Liver (tissue), 9 donors: Measurements from ENCODE around the gene KBTBD2. TPM values are rescaled to one million over a fixed set of nuclear protein-coding genes. Genes with fewer than 3 reads are reported as not detected.

Experiments used
- DNase-seq: peaks from one replicate; pipeline ENCODE4 v3.0.0-alpha.2; 2017; ENCODE audit warnings: low spot score
- H3K27ac ChIP-seq, 2 donors: one replicate each; pipeline ENCODE4 v1.7.0; 2013; ENCODE audit warnings: inconsistent platforms in 2 of 2, low read length in 2 of 2, control low read depth in 1 of 2, low read depth in 1 of 2, mild to moderate bottlenecking in 1 of 2
- H3K27me3 ChIP-seq, 4 donors: one replicate each; pipeline versions ENCODE4 v1.6.1 to v1.7.0; 2013; ENCODE audit warnings: low read length in 3 of 4, inconsistent platforms in 1 of 4, mild to moderate bottlenecking in 1 of 4, moderate library complexity in 1 of 4; ENCODE audit not compliant: control insufficient read depth in 4 of 4, insufficient read depth in 4 of 4
- H3K36me3 ChIP-seq, 4 donors: one replicate each; pipeline versions ENCODE4 v1.6.1 to v1.7.0; 2013; ENCODE audit warnings: low read length in 3 of 4, mild to moderate bottlenecking in 3 of 4, low read depth in 1 of 4, moderate library complexity in 1 of 4; ENCODE audit not compliant: control insufficient read depth in 4 of 4, insufficient read depth in 3 of 4
- H3K4me1 ChIP-seq, 4 donors: one replicate each; pipeline versions ENCODE4 v1.6.1 to v1.7.0; 2013; ENCODE audit warnings: low read length in 3 of 4, mild to moderate bottlenecking in 3 of 4, moderate library complexity in 1 of 4; ENCODE audit not compliant: control insufficient read depth in 4 of 4, insufficient read depth in 4 of 4
- H3K4me3 ChIP-seq, 3 donors: one replicate each; pipeline versions ENCODE4 v1.6.1 to v1.7.0; 2013; ENCODE audit warnings: low read length in 3 of 3, control low read depth in 1 of 3, low read depth in 1 of 3, mild to moderate bottlenecking in 1 of 3
- H3K9ac ChIP-seq, 2 donors: one replicate each; pipeline ENCODE4 v1.7.0; 2013; ENCODE audit warnings: low read length in 2 of 2, mild to moderate bottlenecking in 2 of 2, moderate library complexity in 2 of 2, control low read depth in 1 of 2, low read depth in 1 of 2
- H3K9me3 ChIP-seq, 4 donors: one replicate each; pipeline versions ENCODE4 v1.6.1 to v1.7.0; 2013; ENCODE audit warnings: low read length in 3 of 4; ENCODE audit not compliant: control insufficient read depth in 4 of 4
- CTCF ChIP-seq: fragments of 150-350 bp; IDR thresholded peaks from 2 replicates; pipeline ENCODE4 v1.5.1; 2017; ENCODE audit warnings: improper control_type of control experiment, low read depth, low read length; ENCODE audit not compliant: missing input control
- EGR1 ChIP-seq, 2 donors: IDR thresholded peaks; 2 replicates each; pipeline ENCODE4 v1.6.1; 2016 to 2018; ENCODE audit warnings: antibody characterized with exemption in 2 of 2, low read depth in 2 of 2
- FOXA1 ChIP-seq: IDR thresholded peaks from 2 replicates; pipeline ENCODE4 v1.6.1; 2016; ENCODE audit warnings: antibody characterized with exemption
- FOXA2 ChIP-seq: IDR thresholded peaks from 2 replicates; pipeline ENCODE4 v1.6.1; 2016; ENCODE audit warnings: antibody characterized with exemption
- GABPA ChIP-seq, 2 donors: IDR thresholded peaks in 1 of 2; conservative IDR thresholded peaks in 1 of 2; 2 replicates each; pipeline ENCODE4 v1.6.1; 2016; ENCODE audit warnings: antibody characterized with exemption in 2 of 2, mild to moderate bottlenecking in 1 of 2, moderate library complexity in 1 of 2
- HNF4A ChIP-seq, 2 donors: conservative IDR thresholded peaks; 2 replicates each; pipeline ENCODE4 v1.6.1; 2016; ENCODE audit warnings: antibody characterized with exemption in 2 of 2, mild to moderate bottlenecking in 2 of 2
- HNF4G ChIP-seq: IDR thresholded peaks from 2 replicates; pipeline ENCODE4 v1.6.1; 2016; ENCODE audit warnings: antibody characterized with exemption
- JUND ChIP-seq, 2 donors: IDR thresholded peaks; 2 replicates each; pipeline ENCODE4 v1.6.1; 2016; ENCODE audit warnings: antibody characterized with exemption in 2 of 2
- NR2F2 ChIP-seq: IDR thresholded peaks from 2 replicates; pipeline ENCODE4 v1.6.1; 2016; ENCODE audit warnings: antibody characterized with exemption
- RAD21 ChIP-seq, 2 donors: IDR thresholded peaks; 2 replicates each; pipeline ENCODE4 v1.6.1; 2016; ENCODE audit warnings: antibody characterized with exemption in 2 of 2, mild to moderate bottlenecking in 2 of 2
- RXRA ChIP-seq, 2 donors: IDR thresholded peaks; 2 replicates each; pipeline ENCODE4 v1.6.1; 2017 to 2018; ENCODE audit warnings: antibody characterized with exemption in 2 of 2, mild to moderate bottlenecking in 1 of 2
- SP1 ChIP-seq: IDR thresholded peaks from 2 replicates; pipeline ENCODE4 v1.6.1; 2018; ENCODE audit warnings: antibody characterized with exemption, mild to moderate bottlenecking
- TAF1 ChIP-seq: conservative IDR thresholded peaks from 2 replicates; pipeline ENCODE4 v1.6.1; 2016; ENCODE audit warnings: antibody characterized with exemption, mild to moderate bottlenecking
- YY1 ChIP-seq: IDR thresholded peaks from 2 replicates; pipeline ENCODE4 v1.6.1; 2016; ENCODE audit warnings: antibody characterized with exemption, mild to moderate bottlenecking
- ZBTB33 ChIP-seq: IDR thresholded peaks from 2 replicates; pipeline ENCODE4 v1.6.1; 2016; ENCODE audit warnings: antibody characterized with exemption
- WGBS: extraction: QIAGEN DNeasy Blood & Tissue Kit; methylation state at CpG from one replicate; pipeline ENCODE4 v1.1.7; 2013; 5-methylcytosine and 5-hydroxymethylcytosine counted together
- polyA plus RNA-seq, 2 donors: library from polyadenylated mRNA; stranded (reverse) in 1 of 2; unstranded in 1 of 2; fragments of 200-250 nt in 1 of 2; fragments of >200 nt in 1 of 2; fragmentation: Nextera tagmentation in 1 of 2; extraction: Ambion mirVana in 1 of 2; gene quantifications; one replicate each; pipeline versions ENCODE4 v1.2.1 to v1.2.3, GENCODE V29; 2013 to 2015
- total RNA-seq, 2 donors: library from RNA; depleted of rRNA; stranded (reverse); fragments of >200 nt; gene quantifications; one replicate each; pipeline ENCODE4 v1.2.3, GENCODE V29; 2014
- TF ChIP-seq, protein P1 (sequence below): IDR thresholded peaks from 2 replicates; pipeline ENCODE4 v1.6.1; 2016; ENCODE audit warnings: antibody characterized with exemption, mild to moderate bottlenecking
- TF ChIP-seq, protein P2 (sequence below): IDR thresholded peaks from 2 replicates; pipeline ENCODE4 v1.6.1; 2016; ENCODE audit warnings: antibody characterized with exemption
- TF ChIP-seq, protein P3 (sequence below): IDR thresholded peaks from 2 replicates; pipeline ENCODE4 v1.6.1; 2016; ENCODE audit warnings: antibody characterized with exemption
- donor health status: healthy.
- donor health status: healthy.
- donor health status: healthy.
- donor health status: healthy.
- donor health status: healthy.

Gene KBTBD2
- total and polyA plus RNA-seq, 4 donors, result 7.1 to 29.5 (median 15.1) TPM

GRCh38 chr7:32929430-32930143, 38.0 kb upstream of the KBTBD2 start:
- Histone ChIP-seq H3K27ac (no peak overlapping the region), H3K4me1 (no peaks in the 10 kb centered on the region), H3K4me3 (no peak overlapping the region), H3K9ac (no peak overlapping the region), H3K9me3 (no peaks in the 10 kb centered on the region), H3K27me3 (no peaks in the 10 kb centered on the region), H3K36me3 (peaks cover 0 to 8% (median 1%) of the 10 kb centered on the region in 4 donors)
- WGBS, result 90% methylated on average over 13 of the region's 13 CpGs
- TF ChIP-seq, protein P1, sequence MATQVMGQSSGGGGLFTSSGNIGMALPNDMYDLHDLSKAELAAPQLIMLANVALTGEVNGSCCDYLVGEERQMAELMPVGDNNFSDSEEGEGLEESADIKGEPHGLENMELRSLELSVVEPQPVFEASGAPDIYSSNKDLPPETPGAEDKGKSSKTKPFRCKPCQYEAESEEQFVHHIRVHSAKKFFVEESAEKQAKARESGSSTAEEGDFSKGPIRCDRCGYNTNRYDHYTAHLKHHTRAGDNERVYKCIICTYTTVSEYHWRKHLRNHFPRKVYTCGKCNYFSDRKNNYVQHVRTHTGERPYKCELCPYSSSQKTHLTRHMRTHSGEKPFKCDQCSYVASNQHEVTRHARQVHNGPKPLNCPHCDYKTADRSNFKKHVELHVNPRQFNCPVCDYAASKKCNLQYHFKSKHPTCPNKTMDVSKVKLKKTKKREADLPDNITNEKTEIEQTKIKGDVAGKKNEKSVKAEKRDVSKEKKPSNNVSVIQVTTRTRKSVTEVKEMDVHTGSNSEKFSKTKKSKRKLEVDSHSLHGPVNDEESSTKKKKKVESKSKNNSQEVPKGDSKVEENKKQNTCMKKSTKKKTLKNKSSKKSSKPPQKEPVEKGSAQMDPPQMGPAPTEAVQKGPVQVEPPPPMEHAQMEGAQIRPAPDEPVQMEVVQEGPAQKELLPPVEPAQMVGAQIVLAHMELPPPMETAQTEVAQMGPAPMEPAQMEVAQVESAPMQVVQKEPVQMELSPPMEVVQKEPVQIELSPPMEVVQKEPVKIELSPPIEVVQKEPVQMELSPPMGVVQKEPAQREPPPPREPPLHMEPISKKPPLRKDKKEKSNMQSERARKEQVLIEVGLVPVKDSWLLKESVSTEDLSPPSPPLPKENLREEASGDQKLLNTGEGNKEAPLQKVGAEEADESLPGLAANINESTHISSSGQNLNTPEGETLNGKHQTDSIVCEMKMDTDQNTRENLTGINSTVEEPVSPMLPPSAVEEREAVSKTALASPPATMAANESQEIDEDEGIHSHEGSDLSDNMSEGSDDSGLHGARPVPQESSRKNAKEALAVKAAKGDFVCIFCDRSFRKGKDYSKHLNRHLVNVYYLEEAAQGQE, result no peak
- no peak for TF ChIP-seq YY1
- TF ChIP-seq, protein P2, sequence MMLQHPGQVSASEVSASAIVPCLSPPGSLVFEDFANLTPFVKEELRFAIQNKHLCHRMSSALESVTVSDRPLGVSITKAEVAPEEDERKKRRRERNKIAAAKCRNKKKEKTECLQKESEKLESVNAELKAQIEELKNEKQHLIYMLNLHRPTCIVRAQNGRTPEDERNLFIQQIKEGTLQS, result no peak
- no peak for TF ChIP-seq NR2F2
- TF ChIP-seq CTCF, result no peak
- TF ChIP-seq HNF4G, result no peak
- no peak for TF ChIP-seq EGR1 (IDR thresholded peaks at IDR 0.05; ENCODE audit: low read depth in 2 of 2)
- TF ChIP-seq JUND (IDR thresholded peaks at IDR 0.05), result no peak
- TF ChIP-seq RAD21 (IDR thresholded peaks at IDR 0.05), result no peak
- no peak for TF ChIP-seq FOXA1
- no peak for TF ChIP-seq ZBTB33
- no peak for TF ChIP-seq GABPA (IDR thresholded peaks at IDR 0.05 in 1 of 2, conservative IDR thresholded peaks at IDR 0.05 in 1 of 2)
- TF ChIP-seq SP1, result no peak
- TF ChIP-seq HNF4A (conservative IDR thresholded peaks at IDR 0.05), result no peak
- TF ChIP-seq TAF1, result no peak
- no peak for TF ChIP-seq FOXA2
- TF ChIP-seq, protein P3, sequence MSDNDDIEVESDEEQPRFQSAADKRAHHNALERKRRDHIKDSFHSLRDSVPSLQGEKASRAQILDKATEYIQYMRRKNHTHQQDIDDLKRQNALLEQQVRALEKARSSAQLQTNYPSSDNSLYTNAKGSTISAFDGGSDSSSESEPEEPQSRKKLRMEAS, result no peak
- no peak for TF ChIP-seq RXRA (IDR thresholded peaks at IDR 0.05)
- DNase-seq, result no peak
